Keratinocyte (primary cell): Measurements from ENCODE around the gene CHST1.

Experiments used
- EZH2 ChIP-seq: IDR thresholded peaks from one replicate; pipeline ENCODE4 v1.6.1; 2012; ENCODE audit warnings: inconsistent platforms, mild to moderate bottlenecking, low read length, moderate library complexity
- TF ChIP-seq, protein P1 (sequence below), 3 experiments: IDR thresholded peaks in 1 of 3; conservative IDR thresholded peaks in 1 of 3; optimal IDR thresholded peaks in 1 of 3; 2 replicates in 2 of 3; 3 replicates in 1 of 3; pipeline versions ENCODE3 to v1.5.1; 2011; ENCODE audit warnings: low read length in 3 of 3, mild to moderate bottlenecking in 3 of 3, moderate library complexity in 2 of 3, control low read depth in 1 of 3, inconsistent platforms in 1 of 3; ENCODE audit not compliant: insufficient read depth in 2 of 3; ENCODE audit errors: extremely low read depth in 1 of 3

DNA sequence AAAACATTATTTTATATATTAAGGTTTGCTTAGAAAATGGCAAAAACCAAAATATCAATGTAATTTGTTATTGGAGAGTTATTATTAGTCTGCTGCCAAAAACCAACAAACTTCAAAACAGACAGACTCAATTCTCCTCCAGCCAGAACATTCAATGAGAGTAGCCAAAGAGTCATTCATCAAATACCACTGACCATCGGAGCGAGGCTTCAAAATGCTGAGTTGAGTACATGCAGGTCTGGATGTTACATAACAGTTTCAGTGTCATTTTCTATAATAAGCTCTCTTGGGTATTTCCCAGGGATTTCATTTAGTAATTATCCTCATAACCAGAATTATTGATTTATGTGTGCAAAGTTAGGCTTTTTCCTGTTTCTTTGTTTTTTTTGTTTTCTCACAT is 42.6 kb downstream of the CHST1 start:
- TF ChIP-seq, protein P1, sequence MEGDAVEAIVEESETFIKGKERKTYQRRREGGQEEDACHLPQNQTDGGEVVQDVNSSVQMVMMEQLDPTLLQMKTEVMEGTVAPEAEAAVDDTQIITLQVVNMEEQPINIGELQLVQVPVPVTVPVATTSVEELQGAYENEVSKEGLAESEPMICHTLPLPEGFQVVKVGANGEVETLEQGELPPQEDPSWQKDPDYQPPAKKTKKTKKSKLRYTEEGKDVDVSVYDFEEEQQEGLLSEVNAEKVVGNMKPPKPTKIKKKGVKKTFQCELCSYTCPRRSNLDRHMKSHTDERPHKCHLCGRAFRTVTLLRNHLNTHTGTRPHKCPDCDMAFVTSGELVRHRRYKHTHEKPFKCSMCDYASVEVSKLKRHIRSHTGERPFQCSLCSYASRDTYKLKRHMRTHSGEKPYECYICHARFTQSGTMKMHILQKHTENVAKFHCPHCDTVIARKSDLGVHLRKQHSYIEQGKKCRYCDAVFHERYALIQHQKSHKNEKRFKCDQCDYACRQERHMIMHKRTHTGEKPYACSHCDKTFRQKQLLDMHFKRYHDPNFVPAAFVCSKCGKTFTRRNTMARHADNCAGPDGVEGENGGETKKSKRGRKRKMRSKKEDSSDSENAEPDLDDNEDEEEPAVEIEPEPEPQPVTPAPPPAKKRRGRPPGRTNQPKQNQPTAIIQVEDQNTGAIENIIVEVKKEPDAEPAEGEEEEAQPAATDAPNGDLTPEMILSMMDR (optimal IDR thresholded peaks at IDR 0.05 in 1 of 3, IDR thresholded peaks at IDR 0.05 in 1 of 3, conservative IDR thresholded peaks at IDR 0.05 in 1 of 3; ENCODE audit: extremely low read depth in 1 of 3, insufficient read depth in 2 of 3, low read length in 3 of 3): no peak
- TF ChIP-seq EZH2: no peak
